ENCODE measurements around the gene CSAG3.
"Not testable (repeated sequence)": the region's sequence is repeated elsewhere in the genome, so short reads cannot be mapped to it uniquely, and the experiment has no call there.

Gene CSAG3

DNA sequence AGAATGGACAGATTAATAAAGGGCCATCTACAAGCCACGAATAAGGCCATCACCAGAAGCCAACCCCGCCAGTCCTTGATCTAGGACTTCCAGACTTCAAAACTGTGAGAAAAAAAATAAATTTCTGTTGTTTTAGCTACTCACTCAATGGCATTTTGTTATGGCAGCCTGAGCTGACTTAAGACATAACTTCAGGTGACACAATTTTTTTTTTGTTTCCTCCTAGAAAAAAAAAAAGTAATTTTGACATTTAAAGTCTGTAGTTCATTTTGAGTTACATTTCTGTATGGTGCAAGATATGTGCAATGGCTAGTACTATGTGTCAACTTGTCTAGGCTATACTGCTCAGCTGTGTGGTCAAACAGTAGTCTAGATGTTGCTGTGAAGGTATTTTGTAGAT lies at the start of gene CSAG3:
TSS of gene CSAG3 (plus strand) at position 301 of the 400 bp plus-strand sequence.
- DNase-seq (ENCODE audit: low spot score), result not testable (repeated sequence)

DNA sequence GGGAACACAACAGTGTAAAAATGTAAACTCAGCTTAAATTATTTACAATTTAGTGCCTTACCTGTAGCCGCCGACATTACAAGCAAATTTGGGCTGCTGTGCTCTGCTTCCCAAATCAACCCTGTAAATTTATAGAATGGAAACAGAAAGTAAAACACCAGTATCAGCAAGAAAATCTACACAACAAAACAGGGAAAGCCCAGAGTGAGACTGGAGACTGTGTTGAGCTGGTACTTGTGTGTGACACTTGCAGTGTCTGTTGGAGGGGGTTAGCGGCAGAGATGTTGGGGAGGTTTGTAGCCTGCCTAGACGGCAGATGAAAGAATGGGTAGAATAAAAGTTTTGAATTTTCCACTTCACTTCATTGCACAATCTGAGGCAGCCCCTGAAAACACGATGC lies 45.8 kb upstream of the CSAG3 start:
- not testable (repeated sequence) for DNase-seq (ENCODE audit: low spot score)

DNA sequence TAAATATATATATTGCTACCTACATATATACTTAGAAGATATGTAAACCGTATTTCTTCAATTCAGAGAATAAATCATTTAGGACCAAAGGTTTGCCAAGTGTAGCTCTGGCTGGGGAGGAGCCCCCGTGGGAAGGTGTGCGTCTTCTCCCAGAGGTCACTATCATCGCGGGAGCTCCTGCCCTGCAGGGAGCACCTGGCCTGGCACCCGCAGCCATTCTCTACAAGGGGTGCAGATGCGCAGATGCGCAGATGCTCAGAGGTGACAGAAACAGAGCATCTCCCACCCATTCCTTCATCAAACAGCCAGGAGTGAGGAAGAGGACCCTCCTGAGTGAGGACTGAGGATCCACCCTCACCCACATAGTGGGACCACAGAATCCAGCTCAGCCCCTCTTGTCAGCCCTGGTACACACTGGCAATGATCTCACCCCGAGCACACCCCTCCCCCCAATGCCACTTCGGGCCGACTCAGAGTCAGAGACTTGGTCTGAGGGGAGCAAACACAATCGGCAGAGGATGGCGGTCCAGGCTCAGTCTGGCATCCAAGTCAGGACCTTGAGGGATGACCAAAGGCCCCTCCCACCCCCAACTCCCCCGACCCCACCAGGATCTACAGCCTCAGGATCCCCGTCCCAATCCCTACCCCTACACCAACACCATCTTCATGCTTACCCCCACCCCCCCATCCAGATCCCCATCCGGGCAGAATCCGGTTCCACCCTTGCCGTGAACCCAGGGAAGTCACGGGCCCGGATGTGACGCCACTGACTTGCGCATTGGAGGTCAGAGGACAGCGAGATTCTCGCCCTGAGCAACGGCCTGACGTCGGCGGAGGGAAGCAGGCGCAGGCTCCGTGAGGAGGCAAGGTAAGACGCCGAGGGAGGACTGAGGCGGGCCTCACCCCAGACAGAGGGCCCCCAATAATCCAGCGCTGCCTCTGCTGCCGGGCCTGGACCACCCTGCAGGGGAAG lies 44.9 kb upstream of the CSAG3 start, which contains the start of gene MAGEA2B:
TSS of gene MAGEA2B (plus strand) at position 814 of the 973 bp plus-strand sequence. CDS start 2,479 bp downstream, outside the sequence.
- DNase-seq (ENCODE audit: low spot score), result not testable (repeated sequence)

GRCh38 chrX:152725409-152725808 lies 33.6 kb upstream of the CSAG3 start:
- no peak for DNase-seq (ENCODE audit: low spot score)

GRCh38 chrX:152733261-152733975 lies 25.6 kb upstream of the CSAG3 start, which contains the start of the genes CSAG1 and MAGEA12:
CSAG1 (minus strand) TSS chrX:152733721; CDS start chrX:152732460, 1,261 bp downstream.
MAGEA12 (plus strand) TSS chrX:152733757; CDS start chrX:152736162, 2,405 bp downstream.
- no peak for DNase-seq (ENCODE audit: low spot score)

GRCh38 chrX:152734143-152734858 lies 24.7 kb upstream of the CSAG3 start:
- DNase-seq (ENCODE audit: low spot score), result not testable (repeated sequence)

- no peak for DNase-seq (ENCODE audit: low spot score)
Measured at GRCh38 chrX:152735101-152735500, 23.9 kb upstream of the CSAG3 start.

DNA sequence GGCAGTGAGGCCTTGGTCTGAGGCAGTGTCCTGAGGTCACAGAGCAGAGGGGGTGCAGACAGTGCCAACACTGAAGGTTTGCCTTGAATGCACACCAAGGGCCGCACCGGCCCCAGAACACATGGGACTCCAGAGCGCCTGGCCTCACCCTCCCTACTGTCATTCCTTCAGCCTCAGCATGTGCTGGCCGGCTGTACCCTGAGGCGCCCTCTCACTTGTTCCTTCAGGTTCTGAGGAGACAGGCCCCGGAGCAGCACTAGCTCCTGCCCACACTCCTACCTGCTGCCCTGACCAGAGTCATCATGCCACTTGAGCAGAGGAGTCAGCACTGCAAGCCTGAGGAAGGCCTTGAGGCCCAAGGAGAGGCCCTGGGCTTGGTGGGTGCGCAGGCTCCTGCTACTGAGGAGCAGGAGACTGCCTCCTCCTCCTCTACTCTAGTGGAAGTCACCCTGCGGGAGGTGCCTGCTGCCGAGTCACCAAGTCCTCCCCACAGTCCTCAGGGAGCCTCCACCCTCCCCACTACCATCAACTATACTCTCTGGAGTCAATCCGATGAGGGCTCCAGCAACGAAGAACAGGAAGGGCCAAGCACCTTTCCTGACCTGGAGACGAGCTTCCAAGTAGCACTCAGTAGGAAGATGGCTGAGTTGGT lies 23.0 kb upstream of the CSAG3 start:
- DNase-seq (ENCODE audit: low spot score), result no peak

DNA sequence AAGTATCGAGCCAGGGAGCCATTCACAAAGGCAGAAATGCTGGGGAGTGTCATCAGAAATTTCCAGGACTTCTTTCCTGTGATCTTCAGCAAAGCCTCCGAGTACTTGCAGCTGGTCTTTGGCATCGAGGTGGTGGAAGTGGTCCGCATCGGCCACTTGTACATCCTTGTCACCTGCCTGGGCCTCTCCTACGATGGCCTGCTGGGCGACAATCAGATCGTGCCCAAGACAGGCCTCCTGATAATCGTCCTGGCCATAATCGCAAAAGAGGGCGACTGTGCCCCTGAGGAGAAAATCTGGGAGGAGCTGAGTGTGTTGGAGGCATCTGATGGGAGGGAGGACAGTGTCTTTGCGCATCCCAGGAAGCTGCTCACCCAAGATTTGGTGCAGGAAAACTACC lies 22.5 kb upstream of the CSAG3 start:
- DNase-seq (ENCODE audit: low spot score), result not testable (repeated sequence)

- no peak for DNase-seq (ENCODE audit: low spot score)
Measured at GRCh38 chrX:152738560-152738959, 20.5 kb upstream of the CSAG3 start.

GRCh38 chrX:152753686-152754650 lies 5.0 kb upstream of the CSAG3 start, which contains the start of gene MAGEA2:
MAGEA2 (minus strand) TSS chrX:152753842; CDS start chrX:152751363, 2,479 bp downstream.
- not testable (repeated sequence) for DNase-seq (ENCODE audit: low spot score)

DNA sequence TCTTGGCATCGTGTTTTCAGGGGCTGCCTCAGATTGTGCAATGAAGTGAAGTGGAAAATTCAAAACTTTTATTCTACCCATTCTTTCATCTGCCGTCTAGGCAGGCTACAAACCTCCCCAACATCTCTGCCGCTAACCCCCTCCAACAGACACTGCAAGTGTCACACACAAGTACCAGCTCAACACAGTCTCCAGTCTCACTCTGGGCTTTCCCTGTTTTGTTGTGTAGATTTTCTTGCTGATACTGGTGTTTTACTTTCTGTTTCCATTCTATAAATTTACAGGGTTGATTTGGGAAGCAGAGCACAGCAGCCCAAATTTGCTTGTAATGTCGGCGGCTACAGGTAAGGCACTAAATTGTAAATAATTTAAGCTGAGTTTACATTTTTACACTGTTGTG lies 4.1 kb upstream of the CSAG3 start:
- not testable (repeated sequence) for DNase-seq (ENCODE audit: low spot score)

DNA sequence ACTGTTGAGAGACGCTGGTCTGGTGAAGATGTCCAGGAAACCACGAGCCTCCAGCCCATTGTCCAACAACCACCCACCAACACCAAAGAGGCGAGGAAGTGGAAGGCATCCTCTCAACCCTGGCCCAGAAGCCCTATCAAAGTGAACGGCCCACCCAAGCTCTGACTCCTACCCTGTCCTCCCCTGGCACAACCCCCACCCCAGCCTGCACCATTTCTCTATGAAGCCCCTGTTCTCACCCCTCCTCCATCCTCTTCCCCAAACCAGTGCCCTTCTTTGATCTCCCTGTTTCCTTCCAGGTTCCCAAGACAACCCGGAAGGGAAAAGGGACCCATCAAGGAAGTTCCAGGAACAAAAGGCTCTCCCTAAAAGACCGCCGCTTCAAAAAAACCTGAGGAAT lies 526 bp downstream of the CSAG3 start:
- not testable (repeated sequence) for DNase-seq (ENCODE audit: low spot score)

- DNase-seq (ENCODE audit: low spot score), result not testable (repeated sequence)
Measured at GRCh38 chrX:152761582-152761981, 2.6 kb downstream of the CSAG3 start.

DNA sequence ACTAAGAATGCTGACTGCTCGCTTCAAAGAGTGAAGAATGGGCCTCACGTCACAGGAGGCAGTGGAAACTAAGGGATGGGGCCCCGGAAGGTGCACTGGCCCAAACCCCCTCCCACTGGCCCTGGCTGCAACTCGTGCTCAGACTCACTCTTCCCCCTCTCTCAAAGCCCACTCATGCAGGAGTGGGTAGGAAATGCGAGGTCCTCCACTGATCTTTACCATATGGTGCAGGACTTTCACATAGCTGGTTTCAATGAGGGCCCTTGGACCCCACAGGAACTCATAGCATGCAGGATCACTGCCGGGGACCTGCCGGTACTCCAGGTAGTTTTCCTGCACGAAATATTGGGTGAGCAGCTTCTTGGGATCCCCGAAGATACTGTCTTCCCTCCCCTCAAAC lies 7.5 kb downstream of the CSAG3 start:
- not testable (repeated sequence) for DNase-seq (ENCODE audit: low spot score)

- not testable (repeated sequence) for DNase-seq (ENCODE audit: low spot score)
Measured at GRCh38 chrX:152769549-152770289, 10.7 kb downstream of the CSAG3 start, which contains the start of gene MAGEA6. MAGEA6 (minus strand) TSS chrX:152769689; CDS start chrX:152767650, 2,039 bp downstream.

DNA sequence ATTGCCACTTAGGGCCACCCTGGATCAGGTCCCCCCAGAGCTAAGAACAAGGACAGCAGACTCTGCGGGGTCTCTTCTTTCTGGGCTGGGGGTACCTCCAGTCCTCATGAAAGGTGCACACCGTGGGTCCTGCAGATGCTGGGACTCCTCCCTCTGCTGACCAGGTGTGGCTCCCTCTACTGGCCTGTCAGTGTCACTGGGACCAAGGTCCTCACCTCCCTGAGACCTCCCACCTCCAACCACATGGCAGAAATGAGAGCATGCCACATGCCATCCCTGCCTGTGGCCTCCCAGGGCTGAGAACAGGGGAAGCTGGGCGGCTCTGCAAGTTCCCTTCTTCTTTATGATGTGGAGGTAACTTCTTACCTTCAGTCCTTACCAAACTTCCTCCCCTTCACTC lies 28.0 kb downstream of the CSAG3 start:
- not testable (repeated sequence) for DNase-seq (ENCODE audit: low spot score)

- DNase-seq (ENCODE audit: low spot score), result no peak
Measured at GRCh38 chrX:152798945-152799344, 39.9 kb downstream of the CSAG3 start.

DNA sequence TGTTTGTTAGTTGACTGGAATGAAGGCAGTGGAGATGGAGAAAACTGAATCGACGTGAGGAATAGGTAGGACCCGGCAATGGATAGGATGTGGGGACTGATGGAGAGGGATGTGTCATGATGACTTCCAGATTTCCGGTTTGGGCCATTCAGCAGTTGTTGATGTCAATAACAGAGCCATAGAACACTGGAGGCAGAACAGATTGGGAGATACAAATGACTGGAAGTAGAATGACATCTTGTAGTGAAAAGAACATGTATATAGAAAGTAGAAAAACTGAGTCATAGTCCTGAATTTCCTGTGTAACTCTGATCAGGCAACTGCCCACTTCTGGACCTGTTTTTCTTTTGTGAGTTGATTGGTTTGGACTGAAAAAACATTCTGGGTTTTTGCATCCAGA lies 47.0 kb downstream of the CSAG3 start:
- DNase-seq (ENCODE audit: low spot score), result no peak
